H9 (cell line): ENCODE results near the gene ARHGEF38. TPM values are rescaled to one million over a fixed set of nuclear protein-coding genes. Genes with fewer than 3 reads are reported as not detected.

Experiments used
- DNase-seq: peaks from one replicate; pipeline ENCODE4 v3.0.0-alpha.2; 2017
- H2AFZ ChIP-seq: one replicate; pipeline ENCODE4 v1.6.1; 2013; ENCODE audit warnings: mild to moderate bottlenecking, low read length, control low read depth, moderate library complexity
- H2AK5ac ChIP-seq: 2 replicates; pipeline ENCODE4 v1.6.1; 2013; ENCODE audit warnings: low read length, control low read depth, mixed read lengths; ENCODE audit not compliant: insufficient read length
- H2BK120ac ChIP-seq: one replicate; pipeline ENCODE4 v1.6.1; 2013; ENCODE audit warnings: low read depth, mild to moderate bottlenecking, low read length, control low read depth, inconsistent platforms; ENCODE audit not compliant: poor library complexity, severe bottlenecking
- H2BK12ac ChIP-seq: 2 replicates; pipeline ENCODE4 v1.6.1; 2013; ENCODE audit warnings: low read length, control low read depth, mixed read lengths, low read depth; ENCODE audit not compliant: insufficient read length
- H2BK15ac ChIP-seq: 2 replicates; pipeline ENCODE4 v1.6.1; 2013; ENCODE audit warnings: low read depth, low read length, control low read depth
- H2BK20ac ChIP-seq: one replicate; pipeline ENCODE4 v1.6.1; 2013; ENCODE audit warnings: low read depth, mild to moderate bottlenecking, low read length, control low read depth, inconsistent platforms; ENCODE audit not compliant: poor library complexity, severe bottlenecking
- H2BK5ac ChIP-seq: 2 replicates; pipeline ENCODE4 v1.6.1; 2013; ENCODE audit warnings: low read length, control low read depth, mixed read lengths; ENCODE audit not compliant: insufficient read length
- H3K14ac ChIP-seq: 2 replicates; pipeline ENCODE4 v1.6.1; 2013; ENCODE audit warnings: low read length, control low read depth; ENCODE audit not compliant: insufficient read depth
- H3K18ac ChIP-seq: 2 replicates; pipeline ENCODE4 v1.6.1; 2013; ENCODE audit warnings: low read depth, mild to moderate bottlenecking, mixed read lengths, low read length, control low read depth; ENCODE audit not compliant: insufficient read length
- H3K23ac ChIP-seq: 2 replicates; pipeline ENCODE4 v1.6.1; 2013; ENCODE audit warnings: low read length, control low read depth, mixed read lengths, low read depth; ENCODE audit not compliant: insufficient read length
- H3K23me2 ChIP-seq: 2 replicates; pipeline ENCODE4 v1.6.1; 2013; ENCODE audit warnings: low read depth, mild to moderate bottlenecking, mixed read lengths, low read length, control low read depth; ENCODE audit not compliant: insufficient read length, poor library complexity, severe bottlenecking
- H3K27ac ChIP-seq: 2 replicates; pipeline ENCODE4 v1.5.1; 2013; ENCODE audit warnings: low read length, control low read depth, mixed read lengths, low read depth; ENCODE audit not compliant: insufficient read length
- H3K27me3 ChIP-seq: 2 replicates; pipeline ENCODE4 v1.6.1; 2013; ENCODE audit warnings: low read length, control low read depth, inconsistent platforms; ENCODE audit not compliant: insufficient read depth
- H3K4ac ChIP-seq: 2 replicates; pipeline ENCODE4 v1.6.1; 2013; ENCODE audit warnings: low read depth, mild to moderate bottlenecking, control low read depth, inconsistent platforms, low read length, moderate library complexity
- H3K4me1 ChIP-seq: 2 replicates; pipeline ENCODE4 v1.6.1; 2013; ENCODE audit warnings: low read length, control low read depth, inconsistent platforms; ENCODE audit not compliant: insufficient read depth
- H3K4me2 ChIP-seq: 2 replicates; pipeline ENCODE4 v1.6.1; 2013; ENCODE audit warnings: low read length, control low read depth, mixed read lengths; ENCODE audit not compliant: insufficient read length, insufficient read depth
- H3K56ac ChIP-seq: 2 replicates; pipeline ENCODE4 v1.6.1; 2013; ENCODE audit warnings: low read depth, mild to moderate bottlenecking, mixed read lengths, low read length, control low read depth; ENCODE audit not compliant: insufficient read length
- H3K79me1 ChIP-seq: 2 replicates; pipeline ENCODE4 v1.6.1; 2013; ENCODE audit warnings: low read depth, mild to moderate bottlenecking, moderate library complexity, low read length, control low read depth, inconsistent platforms; ENCODE audit not compliant: insufficient read depth, poor library complexity, severe bottlenecking
- H3K79me2 ChIP-seq: 2 replicates; pipeline ENCODE4 v1.6.1; 2013; ENCODE audit warnings: low read length, control low read depth, inconsistent platforms; ENCODE audit not compliant: insufficient read depth
- H3K9ac ChIP-seq: 2 replicates; pipeline ENCODE4 v1.6.1; 2013; ENCODE audit warnings: low read length, control low read depth, mixed read lengths; ENCODE audit not compliant: insufficient read length; ENCODE audit errors: extremely low read depth
- H3K9me3 ChIP-seq: one replicate; pipeline ENCODE4 v1.6.1; 2013; ENCODE audit warnings: low read depth, low read length, inconsistent platforms; ENCODE audit not compliant: control insufficient read depth
- H3T11ph ChIP-seq: one replicate; pipeline ENCODE4 v1.6.1; 2013; ENCODE audit warnings: mild to moderate bottlenecking, low read length, control low read depth, inconsistent platforms
- H4K20me1 ChIP-seq: one replicate; pipeline ENCODE4 v1.6.1; 2013; ENCODE audit not compliant: control insufficient read depth, insufficient read length, insufficient read depth
- H4K5ac ChIP-seq: 2 replicates; pipeline ENCODE4 v1.6.1; 2013; ENCODE audit warnings: low read depth, mild to moderate bottlenecking, mixed read lengths, low read length, control low read depth; ENCODE audit not compliant: insufficient read length
- H4K8ac ChIP-seq: replicated peaks from 2 replicates; pipeline ENCODE4 v1.6.1; 2013; ENCODE audit warnings: low read length, control low read depth, mixed read lengths, low read depth; ENCODE audit not compliant: insufficient read length
- H4K91ac ChIP-seq: 2 replicates; pipeline ENCODE4 v1.6.1; 2013; ENCODE audit warnings: low read depth, mild to moderate bottlenecking, moderate library complexity, mixed read lengths, low read length, control low read depth; ENCODE audit not compliant: insufficient read length
- H3K27ac Mint-ChIP-seq, 3 experiments: 2 replicates in 2 of 3; 3 replicates in 1 of 3; pipeline ENCODE4 v1.8.0; 2020 to 2021; ENCODE audit warnings: mixed read lengths in 3 of 3, mild to moderate bottlenecking in 1 of 3, moderate library complexity in 1 of 3
- H3K27me3 Mint-ChIP-seq: 2 replicates; pipeline ENCODE4 v1.8.0; 2021; ENCODE audit warnings: low read depth, mild to moderate bottlenecking, moderate library complexity, mixed read lengths
- H3K36me3 Mint-ChIP-seq, 3 experiments: 2 replicates in 2 of 3; 3 replicates in 1 of 3; pipeline ENCODE4 v1.8.0; 2020 to 2021; ENCODE audit warnings: low read depth in 3 of 3, mixed read lengths in 3 of 3; ENCODE audit not compliant: insufficient read depth in 1 of 3
- H3K4me1 Mint-ChIP-seq, 2 experiments: 2 replicates each; pipeline ENCODE4 v1.8.0; 2020; ENCODE audit warnings: mixed read lengths in 2 of 2
- H3K4me3 Mint-ChIP-seq, 2 experiments: 2 replicates in 1 of 2; 3 replicates in 1 of 2; pipeline ENCODE4 v1.8.0; 2020 to 2021; ENCODE audit warnings: mild to moderate bottlenecking in 2 of 2, mixed read lengths in 2 of 2, moderate library complexity in 1 of 2
- H3K9me3 Mint-ChIP-seq, 2 experiments: 2 replicates in 1 of 2; 3 replicates in 1 of 2; pipeline ENCODE4 v1.8.0; 2020; ENCODE audit warnings: mild to moderate bottlenecking in 2 of 2, mixed read lengths in 2 of 2, moderate library complexity in 1 of 2
- total RNA-seq: library from RNA; stranded (reverse); gene quantifications from 2 replicates; pipeline ENCODE4 v1.2.1, GENCODE V29; 2021
- TF ChIP-seq, protein P1 (sequence below): fragments of 200-600 bp; sonication (generic); conservative IDR thresholded peaks from 3 replicates; pipeline ENCODE4 v1.8.0; 2021; ENCODE audit warnings: antibody characterized with exemption, mild to moderate bottlenecking

Gene ARHGEF38
- total RNA-seq, 1 experiment from 2014 or later: not detected

- Histone ChIP-seq H3K18ac (no peak overlapping the region), H3K9me3 (no peaks in the 10 kb centered on the region), H2BK12ac (no peak overlapping the region), H3K14ac (no peak overlapping the region), H3K23me2 (no peaks in the 10 kb centered on the region), H3K27ac (no peak overlapping the region), H2AFZ (no peak overlapping the region), H3K4me1 (no peaks in the 10 kb centered on the region), H4K20me1 (no peaks in the 10 kb centered on the region), H3K23ac (no peak overlapping the region), H4K5ac (no peak overlapping the region), H4K8ac (no peak overlapping the region), H2BK120ac (no peak overlapping the region), H2AK5ac (no peak overlapping the region), H2BK5ac (no peak overlapping the region), H3T11ph (no peak overlapping the region), H3K79me2 (no peaks in the 10 kb centered on the region), H3K9ac (no peak overlapping the region), H3K4ac (no peak overlapping the region), H4K91ac (no peak overlapping the region), H2BK20ac (no peak overlapping the region), H2BK15ac (no peak overlapping the region), H3K56ac (no peak overlapping the region), H3K4me2 (no peak overlapping the region), H3K27me3 (no peaks in the 10 kb centered on the region), H3K79me1 (no peaks in the 10 kb centered on the region)
- no peak for DNase-seq
- H3K9me3 Mint-ChIP-seq: no peaks in the 10 kb centered on the region
- no peak overlapping the region for H3K4me3 Mint-ChIP-seq
- H3K36me3 Mint-ChIP-seq: no peaks in the 10 kb centered on the region
- no peak overlapping the region for H3K27ac Mint-ChIP-seq
- H3K27me3 Mint-ChIP-seq: peaks cover 2% of the 10 kb centered on the region
- H3K4me1 Mint-ChIP-seq: no peaks in the 10 kb centered on the region
- TF ChIP-seq, protein P1, sequence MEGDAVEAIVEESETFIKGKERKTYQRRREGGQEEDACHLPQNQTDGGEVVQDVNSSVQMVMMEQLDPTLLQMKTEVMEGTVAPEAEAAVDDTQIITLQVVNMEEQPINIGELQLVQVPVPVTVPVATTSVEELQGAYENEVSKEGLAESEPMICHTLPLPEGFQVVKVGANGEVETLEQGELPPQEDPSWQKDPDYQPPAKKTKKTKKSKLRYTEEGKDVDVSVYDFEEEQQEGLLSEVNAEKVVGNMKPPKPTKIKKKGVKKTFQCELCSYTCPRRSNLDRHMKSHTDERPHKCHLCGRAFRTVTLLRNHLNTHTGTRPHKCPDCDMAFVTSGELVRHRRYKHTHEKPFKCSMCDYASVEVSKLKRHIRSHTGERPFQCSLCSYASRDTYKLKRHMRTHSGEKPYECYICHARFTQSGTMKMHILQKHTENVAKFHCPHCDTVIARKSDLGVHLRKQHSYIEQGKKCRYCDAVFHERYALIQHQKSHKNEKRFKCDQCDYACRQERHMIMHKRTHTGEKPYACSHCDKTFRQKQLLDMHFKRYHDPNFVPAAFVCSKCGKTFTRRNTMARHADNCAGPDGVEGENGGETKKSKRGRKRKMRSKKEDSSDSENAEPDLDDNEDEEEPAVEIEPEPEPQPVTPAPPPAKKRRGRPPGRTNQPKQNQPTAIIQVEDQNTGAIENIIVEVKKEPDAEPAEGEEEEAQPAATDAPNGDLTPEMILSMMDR: no peak
These were observed 118.3 kb downstream of the ARHGEF38 start for GRCh38 chr4:105670684-105671083.
